GM15510 (cell line): ENCODE measurements around the gene MLPH.

Source experiments
- POLR2A ChIP-seq: IDR thresholded peaks from 3 replicates; pipeline ENCODE4 v1.6.1; 2011; ENCODE audit warnings: borderline replicate concordance; ENCODE audit not compliant: insufficient read length; ENCODE audit errors: extremely low read depth

The MLPH gene

GRCh38 chr2:237564526-237565131, 77.6 kb downstream of the MLPH start:
- no peak for TF ChIP-seq POLR2A

DNA sequence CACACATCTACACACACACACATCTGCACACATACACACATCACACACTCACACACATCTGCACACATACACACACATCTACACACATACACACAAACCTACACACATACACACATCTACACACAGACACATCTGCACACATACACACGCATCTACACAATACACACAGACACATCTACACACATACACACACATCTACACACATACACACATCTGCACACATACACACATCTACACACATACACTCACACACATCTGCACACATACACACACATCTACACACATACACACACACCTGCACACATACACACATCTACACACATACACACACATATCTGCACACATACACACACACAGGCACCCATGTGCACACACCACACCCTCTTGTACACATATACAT, 78.9 kb downstream of the MLPH start:
- TF ChIP-seq POLR2A = no peak

DNA sequence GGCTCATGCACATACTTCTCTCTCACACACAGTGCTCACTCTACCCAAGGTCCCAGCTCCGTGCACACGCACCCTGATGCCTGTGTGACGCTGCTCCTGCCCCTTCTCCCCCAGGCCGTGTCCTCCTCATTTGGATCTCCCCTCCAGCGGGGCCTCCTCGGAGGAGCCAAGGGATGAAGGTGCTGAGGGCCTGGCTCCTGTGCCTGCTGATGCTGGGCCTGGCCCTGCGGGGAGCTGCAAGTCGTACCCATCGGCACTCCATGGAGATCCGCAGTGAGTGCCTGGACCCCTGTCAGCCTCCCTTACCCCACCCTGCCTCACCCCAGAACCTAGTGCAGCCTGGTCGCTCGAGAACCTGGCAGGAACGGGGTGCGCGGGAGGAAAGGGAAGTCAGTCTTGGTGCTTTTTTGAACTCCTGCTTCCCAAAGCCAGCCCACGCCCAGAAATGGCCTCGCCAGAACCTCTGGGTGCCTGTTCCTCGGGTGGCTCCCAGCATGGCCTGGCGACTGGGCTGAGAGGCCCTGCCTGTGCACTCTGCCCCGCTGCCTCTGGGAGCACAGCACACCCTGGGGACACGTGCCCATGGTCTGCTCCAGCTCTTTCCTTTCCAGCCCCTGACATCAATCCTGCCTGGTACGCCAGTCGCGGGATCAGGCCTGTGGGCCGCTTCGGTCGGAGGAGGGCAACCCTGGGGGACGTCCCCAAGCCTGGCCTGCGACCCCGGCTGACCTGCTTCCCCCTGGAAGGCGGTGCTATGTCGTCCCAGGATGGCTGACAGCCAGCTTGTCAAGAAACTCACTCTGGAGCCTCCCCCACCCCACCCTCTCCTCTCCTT, 79.6 kb downstream of the MLPH start, which contains the start of gene PRLH:
Gene PRLH (plus strand): TSS at position 174 of the 835 bp plus-strand sequence. CDS start 0 bp downstream, at position 174.
- no peak for TF ChIP-seq POLR2A

DNA sequence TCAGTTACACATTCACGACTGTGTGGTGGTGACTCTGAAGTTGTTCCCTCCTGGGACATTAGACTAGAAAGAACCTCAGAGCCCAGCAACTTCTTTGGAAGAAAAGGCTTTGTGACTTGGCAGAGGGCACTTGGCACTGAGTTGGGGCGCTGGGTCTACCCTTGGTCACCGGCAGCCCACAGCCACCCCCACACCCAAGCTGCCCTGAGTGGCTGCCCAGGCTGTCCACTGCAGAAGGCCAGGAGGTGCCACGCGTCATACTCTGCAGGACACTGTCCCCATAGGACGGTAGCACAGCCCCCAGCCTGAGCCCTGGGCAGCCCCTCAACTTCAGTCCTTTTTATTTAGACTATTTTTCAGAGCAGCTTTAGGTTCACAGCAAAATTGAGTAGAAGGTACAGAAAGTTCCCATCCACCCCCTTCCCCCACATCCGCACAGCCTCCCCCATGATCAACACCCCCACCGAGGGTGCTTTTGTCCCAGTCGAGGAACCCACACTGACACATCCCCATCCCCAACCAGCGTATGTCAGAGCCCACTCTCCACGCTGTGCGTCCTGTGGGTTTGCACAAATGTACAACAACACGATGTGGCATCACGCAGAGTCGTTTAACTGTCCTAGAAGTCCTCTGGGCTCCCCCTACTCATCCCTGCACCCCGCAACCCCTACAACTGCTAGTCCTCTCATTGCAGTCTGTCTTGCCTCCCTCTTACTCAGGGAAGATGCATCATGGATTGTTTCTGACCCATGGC, 80.4 kb downstream of the MLPH start:
- TF ChIP-seq POLR2A = no peak

DNA sequence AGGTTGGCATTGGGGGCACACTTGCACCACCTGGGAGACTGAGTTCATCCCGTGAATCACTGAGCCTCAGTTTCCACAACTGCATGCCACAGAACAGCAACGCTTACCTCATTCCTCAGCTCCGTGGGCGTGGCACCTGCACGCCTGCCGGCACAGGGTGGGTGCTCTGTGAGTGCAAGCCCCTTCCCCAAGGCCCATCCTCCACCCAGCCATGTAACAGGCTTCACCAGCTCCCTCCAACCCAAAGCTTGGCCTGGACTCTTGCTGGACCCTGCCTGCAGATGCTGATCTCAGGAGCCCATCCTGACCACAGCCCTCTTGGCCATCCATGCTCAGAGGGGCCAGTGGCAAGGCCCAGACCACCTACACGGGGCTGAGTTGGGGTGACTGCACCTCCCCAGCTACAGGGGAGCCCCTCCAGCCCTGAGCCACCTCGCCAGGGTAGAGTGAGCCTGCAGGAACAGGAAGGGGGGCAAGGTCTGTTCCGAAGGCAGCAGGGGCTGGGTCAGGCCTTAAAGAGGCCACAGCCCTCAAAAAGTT, 81.1 kb downstream of the MLPH start:
- no peak for TF ChIP-seq POLR2A

DNA sequence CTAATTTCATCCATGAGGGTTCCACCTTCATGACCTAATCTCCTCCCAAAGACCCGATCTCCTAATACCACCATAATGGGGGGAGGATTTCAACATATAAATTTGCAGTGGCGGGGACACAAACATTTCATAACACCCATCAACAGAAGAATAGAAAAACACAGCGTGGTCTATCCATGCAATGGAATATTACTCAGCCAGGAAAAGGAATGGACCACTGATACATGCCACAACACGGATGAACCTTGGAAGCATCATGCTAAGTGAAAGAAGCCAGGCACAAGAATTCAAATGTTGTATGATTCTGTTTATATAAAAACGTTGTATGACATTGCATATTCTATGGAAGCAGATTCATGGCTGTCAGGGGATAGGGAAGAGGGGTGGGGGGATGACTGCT, 82.0 kb downstream of the MLPH start:
- TF ChIP-seq POLR2A = no peak

DNA sequence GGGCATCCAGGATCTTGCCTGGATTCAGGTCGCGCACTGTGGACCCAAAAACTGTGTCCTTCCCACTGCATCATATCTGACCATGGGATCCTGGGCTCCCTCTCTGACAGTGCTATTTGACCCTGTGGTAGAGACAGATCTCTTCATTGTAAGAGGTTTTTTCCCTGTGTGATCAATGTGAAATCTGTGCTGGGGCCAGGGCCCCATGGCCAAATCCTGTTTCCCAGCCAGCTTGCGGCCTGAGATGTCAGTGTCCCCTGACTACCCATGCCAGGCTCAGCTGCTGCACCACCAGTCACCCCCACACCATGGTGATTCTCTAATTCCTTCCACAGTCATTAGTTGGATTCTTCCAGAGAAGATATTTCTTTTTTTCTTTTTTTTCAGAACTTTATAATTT, 82.8 kb downstream of the MLPH start:
- no peak for TF ChIP-seq POLR2A

DNA sequence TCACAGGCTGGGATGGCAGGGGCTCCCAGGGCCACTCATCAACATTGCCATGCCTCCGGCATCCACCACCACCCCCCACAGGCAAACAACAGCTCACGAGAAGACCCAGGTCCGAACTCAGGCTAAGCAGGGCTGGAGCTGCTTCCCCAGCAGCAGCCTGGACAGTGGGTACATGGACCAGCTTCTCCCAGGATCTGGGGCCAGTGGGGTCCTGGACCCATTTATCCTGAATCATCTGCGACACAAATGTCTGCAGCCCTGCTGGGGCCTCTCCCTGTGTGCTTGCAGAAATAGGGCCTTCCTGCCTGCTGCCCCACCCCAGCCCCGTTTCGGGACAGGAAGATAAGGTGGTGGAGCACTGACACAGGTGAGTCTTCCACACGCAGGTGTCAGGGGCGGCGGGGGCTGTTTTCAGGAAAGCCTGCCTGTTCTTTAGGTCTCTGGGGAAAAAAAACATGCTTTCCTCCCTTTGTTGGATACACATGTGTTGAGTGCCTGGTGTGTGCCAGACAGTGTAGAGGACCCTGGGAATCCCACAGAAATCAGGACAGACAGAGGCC, 83.8 kb downstream of the MLPH start:
- TF ChIP-seq POLR2A = no peak

GRCh38 chr2:237571551-237571950, 84.5 kb downstream of the MLPH start:
- TF ChIP-seq POLR2A = no peak

- TF ChIP-seq POLR2A = no peak
Observed at GRCh38 chr2:237572021-237572741, 85.1 kb downstream of the MLPH start.

- TF ChIP-seq POLR2A = no peak
Observed at GRCh38 chr2:237572742-237573101, 85.7 kb downstream of the MLPH start.

GRCh38 chr2:237573721-237574415, 86.8 kb downstream of the MLPH start:
- TF ChIP-seq POLR2A = no peak

DNA sequence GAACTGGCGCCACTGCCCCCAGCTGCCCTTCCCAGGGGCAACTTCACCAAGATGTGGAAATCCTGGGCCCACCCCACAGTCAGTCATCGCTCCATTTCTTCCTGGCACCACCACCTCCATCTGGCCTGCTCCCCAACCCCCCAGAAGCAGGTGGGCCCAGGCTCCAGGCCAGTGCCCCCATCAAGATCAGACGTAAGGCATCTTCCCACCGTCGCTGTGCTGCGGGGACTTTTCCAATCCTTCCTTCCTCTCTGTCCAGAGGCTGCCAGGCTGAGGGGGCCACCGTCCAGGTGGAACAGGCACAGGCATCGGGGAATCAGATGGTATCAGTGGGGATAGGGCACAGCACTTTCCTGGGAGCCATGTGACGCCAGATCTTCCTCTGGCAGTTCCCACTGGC, 87.4 kb downstream of the MLPH start:
- TF ChIP-seq POLR2A = no peak
